HuH-7.5 (cell line): ENCODE results near the gene BABAM2.

Experiments used
- DNase-seq: peaks from one replicate; pipeline ENCODE4 v3.0.0; 2011; ENCODE audit warnings: low spot score

The BABAM2 gene

DNA sequence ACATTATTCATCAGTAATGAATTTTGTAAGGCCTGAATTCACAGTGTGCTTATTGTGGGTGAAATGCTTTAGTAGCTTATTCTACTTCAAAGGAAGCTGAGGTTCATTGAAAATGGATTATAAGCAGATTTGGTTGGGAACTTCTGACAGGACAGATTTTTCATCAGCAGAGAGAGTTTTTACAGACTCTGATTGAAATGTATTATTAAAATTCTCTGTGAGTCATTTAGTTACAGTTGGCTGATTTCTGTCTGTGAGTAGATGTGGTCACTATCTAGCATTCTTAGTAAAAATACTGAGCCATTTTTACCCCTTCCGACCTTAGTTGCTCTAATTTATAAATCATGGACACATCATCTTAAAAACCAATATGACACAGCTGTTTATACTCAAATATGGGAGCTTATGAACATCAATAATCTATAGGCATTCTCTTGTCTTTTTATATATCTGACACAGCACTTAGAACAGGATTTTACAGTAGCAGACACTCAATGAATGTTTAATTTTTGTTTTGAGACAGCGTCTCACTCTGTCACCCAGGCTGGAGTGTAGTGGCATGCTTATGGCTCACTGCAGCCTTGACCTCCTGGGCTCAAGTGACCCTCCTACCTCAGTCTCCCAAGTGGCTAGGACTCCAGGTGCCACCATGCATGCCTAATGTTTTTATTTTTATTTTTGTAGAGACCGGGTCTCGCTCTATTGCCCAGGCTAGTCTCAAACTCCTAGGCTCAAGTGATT, 239.6 kb downstream of the BABAM2 start:
- DNase-seq = no peak

DNA sequence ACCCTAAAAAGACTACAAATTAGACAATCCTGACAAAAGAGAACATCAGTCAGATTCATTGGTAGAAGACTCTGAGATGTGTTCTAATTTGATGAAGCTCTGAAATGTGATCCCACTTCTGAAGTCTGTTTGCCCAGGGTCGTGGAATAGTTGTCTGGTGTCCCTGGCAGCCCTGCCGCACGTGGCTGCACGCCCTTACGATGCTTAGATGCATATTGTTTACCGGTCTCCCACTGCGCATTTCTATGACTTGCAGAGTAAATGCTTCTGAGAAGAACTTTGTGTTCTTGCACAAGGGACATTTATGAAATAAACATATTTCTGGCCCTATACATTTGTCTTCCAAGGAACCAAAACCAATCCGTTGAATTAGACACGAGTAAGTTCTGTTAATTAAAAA, 243.2 kb downstream of the BABAM2 start:
- DNase-seq = no peak

DNA sequence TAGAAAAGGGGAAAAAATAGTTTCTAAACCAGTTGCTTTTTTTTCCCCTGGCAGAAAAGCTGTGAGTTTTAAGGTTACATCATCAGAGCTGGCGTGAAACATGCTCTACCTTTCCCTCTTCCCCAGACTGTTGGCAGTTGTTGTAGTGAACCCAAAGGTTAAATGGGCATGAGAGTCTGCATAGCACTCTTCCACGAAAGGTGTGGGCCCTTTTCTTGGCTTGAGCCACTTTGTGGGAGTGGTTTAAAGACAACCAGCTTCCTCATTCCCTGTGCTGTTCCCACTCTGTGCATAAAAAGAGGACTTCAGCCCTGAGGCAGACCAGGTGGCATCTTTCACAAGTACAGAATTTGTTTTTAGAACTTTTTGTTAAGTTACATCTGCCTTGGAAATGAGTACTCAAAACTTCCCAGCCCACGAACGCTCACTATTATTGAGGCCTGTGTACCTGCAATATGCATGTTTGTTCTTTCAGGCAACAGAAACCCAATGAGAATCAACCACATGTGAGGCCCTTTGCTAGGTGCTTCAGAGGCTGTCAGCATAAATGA, 243.8 kb downstream of the BABAM2 start:
- no peak for DNase-seq

DNA sequence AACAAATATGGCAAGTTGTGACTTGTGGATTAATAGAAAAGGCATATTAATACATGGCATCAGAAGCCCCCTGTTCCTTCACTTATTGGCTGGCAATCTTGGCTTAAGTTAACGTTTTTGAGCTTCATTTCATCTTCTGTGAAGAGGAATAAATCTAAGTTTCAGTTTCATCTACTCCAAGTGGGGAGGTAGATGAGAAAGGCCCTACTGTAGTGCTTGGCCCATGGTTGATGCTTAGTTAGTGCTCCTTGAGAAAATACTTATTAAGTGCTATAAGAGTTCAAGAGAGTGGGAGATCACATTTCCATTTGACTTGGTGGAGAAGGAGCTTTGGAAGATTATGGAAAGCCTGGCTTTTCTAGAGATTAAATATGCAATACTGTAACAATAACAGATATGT, 244.3 kb downstream of the BABAM2 start:
- DNase-seq = no peak

DNA sequence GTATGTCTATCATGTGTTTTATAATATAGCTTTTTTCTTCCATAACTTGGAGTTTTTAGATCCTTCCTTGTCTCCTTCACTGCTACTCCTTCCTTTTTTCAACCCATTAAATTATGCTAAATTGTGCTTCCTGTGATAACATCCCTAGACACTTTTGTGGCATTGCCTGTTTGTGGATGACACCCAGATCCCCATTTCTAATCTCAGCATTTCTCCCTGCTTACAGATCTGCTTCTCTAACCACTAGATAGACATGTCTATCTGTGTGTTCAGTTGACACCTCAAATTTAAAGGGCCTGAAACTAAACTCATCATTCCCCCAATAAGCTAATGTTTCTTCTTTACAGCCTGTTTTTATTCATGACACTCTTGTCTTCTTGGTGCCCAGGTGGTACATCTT, 244.8 kb downstream of the BABAM2 start:
- DNase-seq = no peak

DNA sequence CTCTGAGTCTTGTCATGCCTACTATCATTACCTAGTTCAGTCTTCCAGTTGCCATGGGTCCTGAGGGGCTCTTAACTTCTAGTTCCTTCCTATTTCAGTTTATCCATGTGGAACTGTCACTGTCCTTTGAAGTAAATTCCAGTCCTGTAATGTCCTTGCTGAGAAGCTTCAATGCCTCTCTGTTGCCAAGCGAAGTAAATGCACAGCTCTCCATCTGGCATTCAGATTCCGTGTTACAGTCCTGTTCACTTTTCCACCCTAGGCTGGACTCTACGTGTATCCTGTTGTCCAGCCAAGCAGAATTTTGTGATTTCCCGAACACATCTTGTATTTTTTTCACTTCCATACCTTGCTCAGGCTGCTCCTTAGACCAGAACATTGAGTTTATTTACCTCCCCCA, 245.3 kb downstream of the BABAM2 start:
- DNase-seq = no peak

DNA sequence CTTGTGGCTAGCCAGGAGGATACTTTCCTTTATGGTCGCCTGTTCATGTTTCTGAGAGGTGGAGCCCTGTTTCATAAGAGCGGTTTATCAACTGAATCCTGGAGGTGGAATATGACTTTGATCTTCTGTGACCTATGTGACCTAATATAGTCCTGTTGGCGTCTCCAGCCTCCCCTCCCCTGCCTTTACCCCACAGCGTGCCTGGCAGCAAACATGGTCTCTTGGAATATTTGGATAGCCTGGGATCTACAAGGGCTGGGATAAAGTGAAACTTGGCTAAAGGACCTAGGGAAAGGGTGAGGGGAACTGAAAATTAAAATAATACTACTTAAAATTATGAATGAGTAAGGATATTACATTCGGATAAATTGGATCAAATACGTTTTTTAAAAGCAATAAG, 246.0 kb downstream of the BABAM2 start:
- DNase-seq = no peak

DNA sequence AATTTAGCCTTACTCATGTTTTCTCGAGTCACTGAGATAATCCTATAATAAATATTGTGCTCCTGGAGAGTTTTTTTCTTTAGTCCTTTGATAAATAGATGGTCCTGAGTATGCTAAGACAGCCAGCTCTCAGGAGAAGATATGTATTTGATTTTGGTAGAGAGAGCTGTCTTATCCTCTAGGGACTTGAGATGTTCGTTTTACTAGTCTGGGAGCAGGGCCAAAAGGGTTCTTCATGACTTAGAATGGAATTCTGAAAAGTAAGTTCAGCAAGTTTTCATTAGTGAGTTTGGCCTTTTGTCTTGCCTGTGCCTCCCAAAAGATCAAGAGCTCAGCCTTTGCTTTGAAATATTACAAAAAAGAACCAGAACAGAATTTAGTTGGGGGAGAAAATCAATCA, 246.7 kb downstream of the BABAM2 start:
- no peak for DNase-seq

DNA sequence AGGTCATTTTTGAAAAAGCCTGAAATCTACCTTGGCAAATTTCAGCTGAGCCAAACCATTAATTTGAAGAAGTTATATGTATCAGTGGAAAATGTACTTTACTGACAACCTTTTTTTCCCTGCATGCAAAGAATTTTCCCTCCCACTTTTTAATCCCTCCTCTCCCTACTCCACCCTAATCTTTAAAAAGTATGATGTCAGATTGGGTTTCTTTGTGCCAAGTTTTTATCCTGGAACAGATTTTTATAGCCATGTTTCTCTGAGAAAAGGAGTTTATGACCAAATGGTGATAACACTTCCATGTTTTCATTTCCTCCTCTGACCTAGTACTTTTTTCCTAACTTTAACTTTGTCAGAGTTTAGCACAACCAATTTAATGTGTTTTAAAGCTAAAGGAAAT, 251.9 kb downstream of the BABAM2 start:
- DNase-seq = no peak

DNA sequence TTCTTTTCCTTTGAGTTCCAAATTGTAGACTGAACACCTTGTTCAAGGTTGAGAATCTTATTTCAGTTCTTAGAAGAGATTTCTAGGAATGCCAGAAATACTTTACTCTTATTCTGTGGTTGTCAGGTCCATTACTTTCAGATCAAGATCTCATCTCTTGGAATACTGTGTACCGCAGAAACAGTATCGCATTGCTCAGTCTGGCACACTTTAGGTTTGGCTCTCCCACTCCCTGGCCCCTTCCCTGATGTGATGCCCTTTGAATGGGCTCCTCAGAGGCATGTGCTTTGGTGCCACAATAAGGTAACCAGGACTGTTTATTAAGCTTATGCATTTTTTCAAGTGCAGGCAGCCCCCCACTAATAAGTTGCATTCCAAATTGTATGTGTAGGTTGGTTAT, 257.5 kb downstream of the BABAM2 start:
- no peak for DNase-seq

DNA sequence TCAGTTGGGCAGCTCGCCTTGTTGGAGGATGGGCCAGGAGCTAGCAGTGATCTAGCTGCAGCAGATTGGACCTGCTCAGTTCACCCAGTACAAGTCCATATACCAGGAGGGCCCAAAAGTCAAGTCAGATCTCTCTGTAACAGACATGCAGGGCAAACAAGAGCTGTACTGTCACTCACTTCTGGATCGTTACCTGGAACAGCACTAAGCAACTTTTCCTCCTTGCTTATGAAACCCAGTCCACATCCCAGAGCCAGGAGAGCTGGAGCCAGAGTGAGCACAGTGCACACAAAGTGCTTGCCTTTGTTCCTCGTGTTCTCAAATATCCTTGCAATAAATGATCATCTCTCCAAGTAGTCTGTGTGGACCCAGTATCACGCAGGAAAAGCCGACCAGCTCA, 258.0 kb downstream of the BABAM2 start:
- DNase-seq = no peak

DNA sequence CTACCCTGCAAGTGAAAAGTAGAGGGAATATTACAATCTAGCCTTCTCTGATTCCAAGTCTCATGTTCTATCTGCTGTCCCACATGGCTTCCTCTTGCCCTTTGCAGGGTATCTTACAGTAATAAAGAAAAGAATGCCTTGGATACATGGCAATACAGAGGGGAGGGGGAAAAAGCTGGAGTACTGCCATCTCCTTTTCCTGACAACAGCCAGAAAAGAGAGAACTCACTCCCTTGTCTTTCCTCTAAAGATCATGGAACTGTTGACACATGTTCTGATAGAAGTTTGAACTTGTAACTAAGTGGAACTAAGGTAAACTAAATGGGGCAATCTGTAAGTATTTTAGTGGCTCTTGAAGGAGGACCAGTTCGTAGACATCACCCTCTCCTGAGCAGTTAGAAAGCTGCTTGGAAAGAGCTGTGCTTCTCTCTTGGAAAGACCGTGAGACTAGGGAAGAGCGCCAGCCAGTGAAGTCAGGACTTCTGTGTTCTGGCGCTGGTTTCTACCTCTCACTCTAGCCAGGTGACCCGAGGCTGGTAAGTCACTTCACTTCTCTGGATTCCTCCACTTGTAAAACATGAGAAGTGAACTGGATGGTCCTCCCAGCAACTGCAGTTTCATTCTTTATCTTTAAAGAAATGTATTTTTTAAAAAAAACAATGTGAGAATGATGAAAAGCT, 259.8 kb downstream of the BABAM2 start:
- DNase-seq = no peak

DNA sequence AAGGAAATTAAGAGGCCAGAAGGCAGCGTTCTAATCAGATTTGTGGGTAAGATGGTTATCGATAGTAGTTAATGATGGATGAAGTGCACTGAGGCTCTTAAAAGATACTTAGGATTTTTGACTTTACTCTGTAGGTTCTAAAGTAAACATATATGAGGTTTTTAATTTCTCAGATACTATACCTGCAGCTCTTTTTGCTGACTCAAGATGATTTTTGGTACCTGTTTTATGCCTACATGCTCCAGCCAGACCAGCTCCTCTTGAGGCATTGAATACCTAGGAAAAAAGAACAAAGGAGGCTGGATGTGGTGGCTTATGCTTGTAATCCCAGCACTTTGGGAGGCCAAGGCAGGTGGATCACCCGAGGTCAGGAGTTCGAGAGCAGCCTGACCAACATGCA, 260.5 kb downstream of the BABAM2 start:
- DNase-seq = no peak

DNA sequence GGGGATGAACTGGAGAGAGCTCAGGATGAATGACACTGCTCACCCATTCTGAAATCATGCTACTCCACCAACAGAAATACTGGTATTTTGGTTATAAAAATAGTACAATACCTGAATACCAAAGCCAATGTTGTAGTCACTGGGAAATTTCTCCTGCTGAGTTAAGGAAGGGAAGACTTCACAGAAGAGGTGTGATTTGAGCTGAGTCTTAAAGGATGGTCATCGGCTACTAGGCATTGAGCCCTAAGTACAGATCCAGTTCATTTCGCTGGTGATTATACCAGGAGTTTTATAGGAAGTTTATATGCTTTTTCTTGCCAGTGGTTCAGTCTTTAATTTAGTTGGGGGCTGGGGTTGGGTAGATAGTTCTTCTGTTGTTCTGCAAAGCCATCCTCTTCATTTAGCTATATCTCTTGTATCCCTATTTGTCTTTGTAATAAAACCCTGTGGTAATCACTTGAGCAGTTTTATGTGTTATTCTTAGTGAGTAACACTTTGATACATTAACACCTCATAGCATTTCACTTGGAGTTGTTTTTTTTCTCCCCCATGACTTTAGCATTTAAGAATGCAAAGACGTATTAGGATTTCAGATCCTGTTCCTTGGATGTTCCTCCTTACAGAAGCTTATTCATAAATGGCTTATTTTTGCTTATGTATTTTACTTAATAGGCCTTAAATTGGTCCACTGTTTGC, 262.2 kb downstream of the BABAM2 start:
- DNase-seq = no peak

DNA sequence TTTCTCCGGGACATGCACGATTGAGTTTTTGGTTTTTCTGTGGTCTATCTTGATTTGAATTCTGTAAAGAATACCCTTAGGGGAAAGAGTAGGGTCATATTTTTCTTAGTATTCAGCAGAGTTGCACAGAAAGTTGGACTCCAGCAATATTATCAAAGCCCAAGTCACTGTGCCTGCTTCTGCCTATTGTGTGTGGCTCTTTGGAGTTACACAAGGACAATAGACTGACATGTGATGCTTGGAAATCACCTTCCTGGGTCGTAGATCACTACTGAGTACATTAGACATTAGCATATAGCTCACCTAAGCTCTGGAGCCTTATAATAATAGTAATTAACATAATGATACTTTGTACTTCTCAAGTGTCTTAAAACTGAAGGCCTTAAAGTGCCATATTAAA, 263.3 kb downstream of the BABAM2 start:
- no peak for DNase-seq

DNA sequence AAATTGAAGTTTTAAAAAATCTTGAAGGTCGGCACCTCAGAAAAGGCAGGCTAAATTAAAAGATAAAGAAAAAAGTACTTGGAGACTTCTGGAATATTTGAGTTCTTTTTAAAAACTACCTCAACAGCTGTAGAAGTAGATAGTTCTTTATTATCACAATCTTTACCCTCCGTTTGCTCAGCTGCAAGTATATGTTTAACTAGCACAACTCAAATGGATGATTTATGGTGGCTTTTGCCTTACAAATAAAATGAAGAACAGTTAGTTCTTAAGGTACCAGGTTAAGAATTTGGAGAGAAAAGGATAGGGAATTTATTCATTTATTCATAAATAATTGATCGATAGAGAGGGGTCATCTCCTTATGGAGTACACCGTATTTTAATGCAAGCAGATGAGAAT, 264.6 kb downstream of the BABAM2 start:
- no peak for DNase-seq

DNA sequence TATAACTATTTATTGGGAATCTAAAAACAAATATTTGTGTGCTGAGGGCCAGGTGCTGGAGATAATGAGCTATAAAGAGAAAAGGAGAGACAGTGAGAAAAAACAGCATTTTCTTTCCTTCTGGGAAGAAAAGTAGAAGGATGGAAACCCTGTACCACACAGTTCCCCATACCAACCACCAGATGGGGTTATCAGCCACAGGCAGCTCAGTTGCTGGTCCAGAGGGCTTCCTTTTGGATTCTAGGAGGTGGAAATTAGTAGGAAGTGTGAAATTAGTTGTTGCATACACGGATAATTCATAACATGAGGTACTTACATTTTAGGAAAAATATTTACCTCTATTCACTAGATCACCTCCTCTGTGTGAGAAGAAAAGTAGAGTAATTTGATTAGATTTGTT, 265.1 kb downstream of the BABAM2 start:
- DNase-seq = no peak

DNA sequence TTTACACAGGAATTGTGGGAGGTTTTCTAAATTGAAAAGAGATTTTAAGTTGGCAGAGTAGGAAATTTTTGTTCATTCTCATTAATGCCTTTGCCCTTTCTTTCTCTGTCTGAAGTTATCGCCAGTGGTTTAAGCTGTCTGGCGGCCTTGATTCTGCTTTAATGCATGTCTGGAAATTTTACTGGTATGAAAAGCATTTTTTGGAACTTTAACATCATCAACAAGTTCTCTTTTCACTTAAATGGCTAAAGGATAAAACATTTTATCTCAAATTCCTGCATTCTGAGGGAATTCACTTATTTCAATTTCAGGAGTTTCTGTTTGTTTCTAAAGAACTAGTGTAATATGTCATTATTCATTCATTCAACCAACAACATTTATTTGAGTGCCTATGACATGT, 268.3 kb downstream of the BABAM2 start:
- no peak for DNase-seq

DNA sequence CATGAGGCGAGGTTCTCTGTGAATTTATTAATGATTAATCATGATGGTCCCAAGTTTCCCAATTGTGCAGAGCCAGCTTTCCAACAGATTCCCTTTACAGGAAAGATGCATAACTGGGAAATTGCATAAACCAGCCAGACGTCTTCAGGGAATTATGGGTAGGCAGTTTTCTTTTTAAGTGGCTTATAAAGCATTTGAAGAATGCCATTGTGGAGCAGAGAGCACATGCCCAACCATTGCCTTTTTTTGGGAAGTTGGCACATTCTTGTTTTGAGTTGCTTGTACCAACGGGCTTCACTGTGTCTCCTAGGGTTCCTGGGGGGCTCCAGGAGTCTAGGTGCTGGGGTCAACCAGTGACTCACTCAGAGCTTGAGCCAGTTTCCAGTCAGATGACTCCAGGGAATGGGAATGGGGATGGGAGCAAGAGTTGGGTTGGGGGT, 270.5 kb downstream of the BABAM2 start:
- DNase-seq = no peak

DNA sequence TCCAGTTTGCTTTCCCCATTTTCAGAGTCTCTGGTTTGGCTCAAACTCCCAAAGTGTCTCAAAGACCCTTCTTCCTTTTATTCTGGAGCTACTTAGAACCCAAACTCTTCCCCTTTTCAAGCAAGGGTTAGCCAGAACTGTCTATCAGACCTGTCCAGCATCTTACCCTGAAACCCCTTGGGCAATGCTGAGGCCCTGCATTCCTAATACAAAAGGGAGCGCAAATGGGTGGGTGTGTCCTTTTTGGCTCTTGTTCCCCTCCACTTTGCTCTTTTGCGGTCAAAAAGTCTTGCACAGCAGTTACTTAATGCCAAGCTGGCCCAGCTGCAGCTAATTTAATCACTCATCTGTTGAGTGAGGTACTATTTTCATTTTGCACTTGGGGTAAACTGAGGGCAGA, 270.9 kb downstream of the BABAM2 start:
- DNase-seq = no peak

DNA sequence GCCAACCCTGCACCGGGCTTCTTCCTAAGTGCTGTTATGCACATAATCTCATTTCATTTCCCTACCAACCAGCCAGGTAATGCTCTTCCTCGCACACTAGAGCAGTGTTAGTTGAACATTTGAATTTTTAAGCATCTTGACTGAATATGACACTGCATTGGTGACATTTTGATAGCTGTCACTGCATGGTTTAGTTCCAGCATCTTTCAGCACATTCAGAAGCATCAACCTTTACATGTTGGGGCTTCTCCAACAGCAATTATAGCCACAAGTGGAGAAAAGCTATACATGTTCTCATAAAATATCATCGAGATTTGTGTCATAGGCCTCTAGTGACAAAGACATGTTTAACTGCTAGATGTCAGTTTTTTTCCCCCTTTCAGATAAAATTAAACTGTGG, 272.0 kb downstream of the BABAM2 start:
- DNase-seq = no peak

DNA sequence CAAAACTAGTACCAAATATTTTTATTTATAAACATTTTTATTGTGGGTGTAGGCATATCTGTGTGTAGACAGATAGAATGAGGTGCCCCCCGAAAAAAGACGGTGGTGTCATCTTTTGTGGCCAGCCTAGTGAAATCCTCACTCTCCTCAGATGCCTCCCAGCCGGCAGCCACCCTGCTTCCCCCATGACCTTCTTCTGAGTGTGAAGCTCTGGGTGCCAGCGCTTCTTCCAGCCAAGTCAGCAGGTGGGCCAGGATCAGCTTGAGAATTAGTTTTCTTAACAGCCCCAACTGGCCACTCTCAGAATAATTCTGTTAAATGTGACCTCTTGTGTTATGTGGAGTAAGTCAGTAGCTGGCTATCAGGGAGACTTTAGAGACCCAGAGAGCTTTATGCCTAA, 272.5 kb downstream of the BABAM2 start:
- no peak for DNase-seq

DNA sequence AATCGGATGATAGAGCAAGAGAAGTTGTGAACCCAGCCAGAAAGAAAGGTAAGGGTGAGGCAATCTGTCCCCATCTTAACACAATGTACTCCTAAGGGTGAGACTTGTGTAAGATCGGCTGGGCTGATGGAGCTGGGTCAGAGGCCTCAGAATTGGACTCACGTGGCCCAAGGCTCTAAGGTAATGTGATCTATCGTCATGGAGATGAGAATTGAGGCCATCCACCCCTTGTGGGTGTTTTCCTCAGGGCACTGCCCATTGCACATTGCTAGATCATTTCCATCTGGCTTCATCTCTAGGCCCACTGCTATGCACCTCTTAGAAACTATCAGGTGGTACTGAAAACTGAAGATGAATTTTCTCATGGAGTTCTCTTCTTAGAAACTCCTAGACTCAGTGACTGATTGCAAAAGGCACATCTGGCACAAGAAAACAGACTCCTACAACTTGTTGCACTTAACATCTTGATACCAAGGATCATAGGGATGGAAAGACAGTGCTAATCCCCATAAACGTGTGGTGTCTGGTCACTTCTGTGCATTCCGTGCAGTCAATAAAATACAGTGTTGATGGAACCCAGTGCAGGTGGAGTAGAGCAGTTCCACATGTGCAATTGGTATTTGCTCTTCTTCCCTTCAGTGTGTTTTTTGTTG, 273.2 kb downstream of the BABAM2 start:
- no peak for DNase-seq
